Measurements from ENCODE around the gene MARVELD1. TPM values are rescaled to one million over a fixed set of nuclear protein-coding genes. Genes with fewer than 3 reads are reported as not detected.

The MARVELD1 gene
- total and polyA plus RNA-seq, 2 of the 13 experiments (the other 11 are each of a cell fraction or from before 2014, with no cell fraction given) = not detected

GRCh38 chr10:97686962-97687784 is 26.4 kb upstream of the MARVELD1 start, which contains the start of gene AVPI1 (continued):
- TF ChIP-seq MYPOP (CRISPR knock-in tag; IDR thresholded peaks at IDR 0.05) (peak; percentile 68), ZNF383 (CRISPR knock-in tag; IDR thresholded peaks at IDR 0.05; ENCODE audit: borderline replicate concordance) (no peak), CHD4 (IDR thresholded peaks at IDR 0.05; ENCODE audit: borderline replicate concordance, low read length) (no peak), ZNF790 (CRISPR knock-in tag; IDR thresholded peaks at IDR 0.05; ENCODE audit: borderline replicate concordance) (peak; percentile 82), STAT6 (CRISPR knock-in tag; IDR thresholded peaks at IDR 0.05; ENCODE audit: borderline replicate concordance) (peak; percentile 53; the same call in 1 of the 2 replicates), SP2 (CRISPR knock-in tag; IDR thresholded peaks at IDR 0.05) (no peak; the same call in 1 of the 2 replicates), ZNF841 (CRISPR knock-in tag; IDR thresholded peaks at IDR 0.05; ENCODE audit: borderline replicate concordance) (no peak), CCDC6 (CRISPR knock-in tag; IDR thresholded peaks at IDR 0.05) (peak; percentile 98), ZNF414 (CRISPR knock-in tag; IDR thresholded peaks at IDR 0.05) (peak; percentile 94), ZUFSP (CRISPR knock-in tag; IDR thresholded peaks at IDR 0.05; ENCODE audit: borderline replicate concordance) (no peak), TFAP4 (IDR thresholded peaks at IDR 0.05; ENCODE audit: borderline replicate concordance, low read depth) (peak; percentile 74; the same call in 1 of the 2 replicates), ZFP91 (CRISPR knock-in tag; IDR thresholded peaks at IDR 0.05; ENCODE audit: borderline replicate concordance) (peak; percentile 87), ZBTB38 (CRISPR knock-in tag; IDR thresholded peaks at IDR 0.05) (peak; percentile 80), MED13 (CRISPR knock-in tag; IDR thresholded peaks at IDR 0.05) (peak; percentile 77; the same call in 1 of the 2 replicates), RCOR2 (CRISPR knock-in tag; IDR thresholded peaks at IDR 0.05) (peak; percentile 46; the same call in 1 of the 2 replicates), ETS1 (CRISPR knock-in tag; IDR thresholded peaks at IDR 0.05) (0 out of 2 replicates have a peak, but pooled peaks have one; percentile 68)

Data from HepG2 (cell line).